ENCODE results near the gene TP53BP1.

TP53BP1 gene

GRCh38 chr15:43487271-43487895 lies 5.6 kb downstream of the TP53BP1 start:
- DNase-seq (ENCODE audit: low read depth): no peak

- peak; percentile 46 for DNase-seq (ENCODE audit: low read depth)
Measured at GRCh38 chr15:43484455-43484854, 8.5 kb downstream of the TP53BP1 start.

GRCh38 chr15:43483297-43484128 lies 9.4 kb downstream of the TP53BP1 start:
- peak; percentile 41 for DNase-seq (ENCODE audit: low read depth)

GRCh38 chr15:43473885-43474284 lies 19.1 kb downstream of the TP53BP1 start:
- no peak for DNase-seq (ENCODE audit: low read depth)

GRCh38 chr15:43471975-43472374 lies 21.0 kb downstream of the TP53BP1 start:
- DNase-seq (ENCODE audit: low read depth): no peak

- peak; percentile 78 for DNase-seq (ENCODE audit: low read depth)
Measured at GRCh38 chr15:43469867-43470266, 23.1 kb downstream of the TP53BP1 start.

- DNase-seq (ENCODE audit: low read depth): peak; percentile 68
Measured at GRCh38 chr15:43465100-43465499, 27.9 kb downstream of the TP53BP1 start.

GRCh38 chr15:43463998-43464397 lies 29.0 kb downstream of the TP53BP1 start:
- DNase-seq (ENCODE audit: low read depth): no peak

GRCh38 chr15:43463507-43463906 lies 29.4 kb downstream of the TP53BP1 start:
- no peak for DNase-seq (ENCODE audit: low read depth)

GRCh38 chr15:43449981-43450380 lies 43.0 kb downstream of the TP53BP1 start:
- no peak for DNase-seq (ENCODE audit: low read depth)

GRCh38 chr15:43446344-43446743 lies 46.6 kb downstream of the TP53BP1 start:
- DNase-seq (ENCODE audit: low read depth): no peak

- peak; percentile 45 for DNase-seq (ENCODE audit: low read depth)
Measured at GRCh38 chr15:43441316-43441715, 51.6 kb downstream of the TP53BP1 start.

GRCh38 chr15:43440721-43441281 lies 52.2 kb downstream of the TP53BP1 start:
- DNase-seq (ENCODE audit: low read depth): peak; percentile 96

- DNase-seq (ENCODE audit: low read depth): no peak
Measured at GRCh38 chr15:43439268-43439667, 53.7 kb downstream of the TP53BP1 start.

- no peak for DNase-seq (ENCODE audit: low read depth)
Measured at GRCh38 chr15:43436395-43436794, 56.6 kb downstream of the TP53BP1 start.

- no peak for DNase-seq (ENCODE audit: low read depth)
Measured at GRCh38 chr15:43434446-43434845, 58.5 kb downstream of the TP53BP1 start.

- no peak for DNase-seq (ENCODE audit: low read depth)
Measured at GRCh38 chr15:43433661-43434303, 59.2 kb downstream of the TP53BP1 start.

GRCh38 chr15:43433165-43433564 lies 59.8 kb downstream of the TP53BP1 start:
- peak; percentile 17 for DNase-seq (ENCODE audit: low read depth)

- DNase-seq (ENCODE audit: low read depth): no peak
Measured at GRCh38 chr15:43429687-43430086, 63.3 kb downstream of the TP53BP1 start.

GRCh38 chr15:43423793-43424192 lies 69.2 kb downstream of the TP53BP1 start:
- DNase-seq (ENCODE audit: low read depth): peak; percentile 9

GRCh38 chr15:43420876-43421275 lies 72.1 kb downstream of the TP53BP1 start:
- DNase-seq (ENCODE audit: low read depth): no peak

- no peak for DNase-seq (ENCODE audit: low read depth)
Measured at GRCh38 chr15:43420435-43420834, 72.5 kb downstream of the TP53BP1 start.

- DNase-seq (ENCODE audit: low read depth): no peak
Measured at GRCh38 chr15:43414196-43414595, 78.8 kb downstream of the TP53BP1 start.
